HG03196 (cell line): ENCODE data around the gene TENM4.

ENCODE experiments used
- ATAC-seq: cut with Tn5 transposase; IDR thresholded peaks from one replicate; pipeline ENCODE4 v1.9.1; 2021; ENCODE audit not compliant: unreplicated experiment

Gene TENM4

GRCh38 chr11:78690352-78690987 is 750.4 kb downstream of the TENM4 start:
- no peak for ATAC-seq

GRCh38 chr11:78689585-78690153 is 751.2 kb downstream of the TENM4 start:
- no peak for ATAC-seq

- ATAC-seq, result no peak
Measured at GRCh38 chr11:78689101-78689500, 751.7 kb downstream of the TENM4 start.

DNA sequence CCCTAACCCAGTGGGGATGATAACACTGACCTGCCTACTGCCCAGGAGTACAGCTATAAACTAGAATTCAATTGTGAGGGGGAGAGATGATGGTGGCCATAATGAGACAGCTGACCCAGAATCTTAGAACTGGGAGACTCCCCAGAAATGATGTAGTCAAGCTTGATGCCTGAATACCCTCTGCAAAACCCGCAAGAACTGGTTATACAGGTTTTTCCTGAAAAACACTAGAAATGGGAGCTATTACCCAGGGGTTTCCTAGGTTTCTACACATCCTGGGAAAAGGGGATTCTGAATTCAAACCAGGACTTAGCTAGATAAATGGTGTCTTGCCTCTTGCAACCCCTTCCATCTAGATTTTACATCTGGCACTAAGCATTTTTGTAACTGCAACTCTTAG is 752.4 kb downstream of the TENM4 start:
- ATAC-seq, result no peak

DNA sequence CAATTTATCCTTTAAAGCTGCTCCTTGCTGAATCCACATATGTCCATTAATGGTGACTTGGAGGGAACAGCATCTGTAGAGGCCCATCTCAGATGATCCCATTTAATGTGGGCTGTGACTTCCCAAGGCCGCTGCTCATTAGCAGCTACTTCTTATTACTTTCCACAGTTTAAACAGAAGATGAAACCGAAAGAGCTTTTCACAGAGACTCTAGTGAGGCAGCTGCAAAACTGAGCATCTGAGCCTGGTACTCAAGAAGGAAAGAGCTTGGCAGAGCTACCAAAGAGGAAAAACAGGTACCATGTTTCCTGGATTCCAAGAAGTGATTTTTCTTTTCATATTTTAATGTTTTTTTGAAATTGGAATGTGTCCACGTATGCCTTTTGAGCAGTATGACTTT is 755.7 kb downstream of the TENM4 start:
- no peak for ATAC-seq

DNA sequence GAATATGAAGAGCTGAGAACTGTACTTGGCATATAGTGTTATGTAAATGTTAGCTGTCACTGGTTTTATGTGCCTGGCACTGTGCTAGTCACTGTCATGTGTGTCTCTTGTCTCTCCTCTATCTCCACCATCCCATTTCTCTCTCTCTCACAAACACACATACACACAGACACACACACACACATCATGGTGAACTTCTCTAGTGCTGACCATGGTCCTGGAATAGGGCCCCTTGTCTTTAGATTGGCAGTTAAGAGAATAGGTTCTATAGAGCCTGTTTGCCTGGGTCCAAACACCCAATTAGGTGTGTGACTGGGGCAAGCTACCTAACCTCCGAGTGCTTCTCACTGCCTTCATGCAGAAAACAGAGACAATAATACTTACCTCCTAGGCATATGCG is 756.5 kb downstream of the TENM4 start:
- ATAC-seq, result no peak

DNA sequence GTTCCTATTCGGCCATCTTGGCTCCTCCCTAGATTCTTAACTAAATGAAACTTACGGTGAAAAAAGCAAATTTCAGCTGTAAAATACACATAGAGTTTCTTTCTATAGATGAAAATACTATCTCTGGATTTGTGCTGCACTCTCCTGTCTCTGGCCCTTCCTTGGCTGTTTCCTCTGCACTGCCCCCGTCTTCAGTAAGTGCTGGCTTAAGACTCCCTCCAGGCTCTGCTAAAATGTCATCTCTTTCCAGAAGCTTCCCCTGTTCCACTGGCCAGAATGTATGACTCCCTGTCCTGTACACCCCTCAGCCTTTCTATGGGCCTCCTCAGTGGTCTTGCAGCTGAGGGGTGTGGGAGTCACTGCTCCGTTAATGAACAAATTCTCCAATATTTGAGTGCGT is 757.1 kb downstream of the TENM4 start:
- ATAC-seq, result no peak

GRCh38 chr11:78676026-78676557 is 764.7 kb downstream of the TENM4 start:
- no peak for ATAC-seq

- no peak for ATAC-seq
Measured at GRCh38 chr11:78672850-78673620, 767.8 kb downstream of the TENM4 start.

GRCh38 chr11:78669249-78669648 is 771.6 kb downstream of the TENM4 start:
- ATAC-seq, result no peak

DNA sequence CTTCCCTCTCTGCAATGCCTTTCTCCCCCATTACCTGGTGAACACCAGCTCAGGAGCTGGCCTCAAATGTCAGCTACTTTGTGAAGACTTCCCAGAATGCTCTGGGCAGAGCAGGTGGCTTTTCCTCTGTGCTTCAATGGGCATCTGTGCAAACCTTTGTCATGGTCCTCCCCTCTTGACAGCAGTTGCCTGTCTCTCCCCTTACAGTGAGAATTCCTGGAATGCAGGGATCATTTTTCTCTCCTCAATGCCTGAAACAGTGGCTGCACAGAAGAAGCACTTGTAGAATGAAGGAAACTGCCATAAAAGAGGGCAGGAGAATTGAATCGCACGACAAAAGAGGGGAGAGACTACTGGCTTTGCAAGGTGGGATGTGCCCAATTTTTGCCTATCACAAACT is 773.4 kb downstream of the TENM4 start:
- no peak for ATAC-seq

DNA sequence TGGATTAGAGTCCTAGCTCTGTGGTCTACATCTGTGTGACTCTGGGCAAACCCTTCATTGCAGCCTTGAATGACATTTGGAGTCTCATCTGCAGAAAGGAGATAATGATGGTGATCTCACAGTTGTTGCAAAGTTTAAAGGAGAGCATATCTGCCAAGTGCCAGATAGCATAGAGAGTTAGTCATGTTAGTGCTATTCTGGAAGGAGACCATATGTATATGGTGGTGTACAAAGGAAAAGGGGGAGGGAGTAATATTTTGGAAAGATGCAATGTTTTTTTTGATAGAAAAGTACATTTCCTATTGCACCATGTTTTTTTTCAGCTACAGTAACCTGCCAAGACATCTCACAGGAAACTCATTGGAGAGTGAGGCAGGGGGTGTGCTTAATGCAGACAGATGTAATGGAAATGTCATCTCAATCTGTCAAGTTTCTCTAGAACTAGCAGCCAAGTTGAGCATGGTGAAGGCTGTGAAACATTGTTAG is 774.1 kb downstream of the TENM4 start:
- ATAC-seq, result no peak

DNA sequence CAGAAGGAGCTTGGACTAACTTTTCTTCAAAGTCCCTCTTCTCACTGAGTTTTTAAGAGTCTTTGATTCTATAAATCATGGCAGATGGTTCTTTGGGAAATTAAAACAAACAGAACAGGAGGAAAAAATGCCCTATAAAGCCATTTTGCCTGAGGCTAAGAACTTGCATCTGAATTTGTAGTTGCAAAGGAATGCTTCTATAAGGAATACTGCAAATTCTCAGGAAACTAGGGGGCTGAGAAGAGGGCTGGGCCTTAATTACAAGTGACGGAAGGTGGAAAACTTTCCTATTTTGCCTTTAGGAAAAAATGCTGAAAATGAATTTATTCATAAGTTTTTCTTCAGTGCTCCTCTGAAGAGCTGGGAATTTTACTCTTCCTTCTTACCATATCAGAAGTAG is 776.2 kb downstream of the TENM4 start:
- no peak for ATAC-seq

- ATAC-seq, result no peak
Measured at GRCh38 chr11:78662811-78663210, 778.0 kb downstream of the TENM4 start.

DNA sequence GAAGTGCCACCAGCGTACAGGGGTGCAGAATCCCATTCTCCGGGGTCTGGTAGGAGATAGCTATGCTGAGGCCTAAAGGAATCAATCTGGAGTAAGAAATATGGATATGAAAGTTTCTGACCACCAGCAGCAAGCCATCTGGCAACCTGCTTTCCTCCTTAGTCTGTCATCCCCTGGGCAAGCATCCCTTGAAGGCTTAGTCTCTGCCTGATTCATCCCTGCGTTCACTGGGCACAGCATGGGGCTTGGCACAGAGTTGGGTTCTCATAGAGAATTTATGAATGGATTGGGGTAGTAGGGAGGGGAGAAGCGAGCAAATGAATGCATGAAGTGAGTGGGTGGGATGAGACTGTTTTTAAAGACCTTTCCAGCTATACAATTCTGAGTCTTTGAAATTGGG is 780.4 kb downstream of the TENM4 start:
- no peak for ATAC-seq

GRCh38 chr11:78659326-78660270 is 781.2 kb downstream of the TENM4 start:
- ATAC-seq, result no peak

- ATAC-seq, result no peak
Measured at GRCh38 chr11:78657968-78658839, 782.6 kb downstream of the TENM4 start.

GRCh38 chr11:78657441-78657840 is 783.4 kb downstream of the TENM4 start:
- ATAC-seq, result no peak

DNA sequence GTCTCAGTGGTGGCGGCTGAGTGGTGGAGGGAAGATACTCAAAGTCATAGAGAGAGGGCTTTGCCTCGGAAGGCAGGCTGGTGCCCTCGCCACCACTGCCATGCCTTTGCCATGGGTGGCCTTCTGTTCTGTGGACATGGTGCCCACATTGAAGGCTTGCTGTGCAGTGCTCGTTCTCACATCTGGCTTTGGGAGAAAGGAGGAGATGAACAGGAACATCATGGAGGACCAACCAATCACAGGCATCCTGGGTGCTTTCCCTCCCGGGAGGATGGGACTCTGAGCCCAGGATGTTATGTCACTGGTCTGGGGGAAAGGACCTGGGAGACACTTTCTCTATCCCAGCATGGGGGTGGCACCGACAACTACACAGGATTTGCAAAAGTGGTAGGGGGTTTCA is 783.8 kb downstream of the TENM4 start:
- no peak for ATAC-seq

- no peak for ATAC-seq
Measured at GRCh38 chr11:78656327-78656726, 784.5 kb downstream of the TENM4 start.
